Amygdala (tissue), 56 donors: ENCODE results near the gene OR2H2.

Experiments used
- DNase-seq, 56 donors: peaks; one replicate each; lab custom pipeline; 2025; lab: John Stamatoyannopoulos, UW

The OR2H2 gene

DNA sequence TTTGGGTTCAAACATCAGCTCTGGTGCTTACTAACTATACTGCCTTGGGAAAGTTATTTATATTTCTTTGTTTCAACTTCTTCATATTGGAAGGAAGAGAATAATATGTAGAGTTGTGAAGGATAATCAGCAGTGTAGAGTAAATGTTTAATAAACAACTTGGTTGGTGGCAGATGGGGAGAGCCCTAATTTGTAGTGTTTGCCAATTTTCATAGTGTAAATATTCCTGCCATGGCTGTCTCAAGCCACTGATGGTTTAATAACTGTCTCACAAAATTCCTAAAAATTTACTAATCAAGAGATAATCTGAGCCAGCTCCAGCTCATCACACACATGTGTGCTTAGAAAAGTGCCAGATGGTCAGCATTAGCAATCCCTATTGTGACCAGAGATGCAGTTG, at the start of gene OR2H2:
Gene OR2H2 (plus strand): TSS at position 301 of the 400 bp plus-strand sequence. CDS start 2,824 bp downstream, outside the sequence.
- DNase-seq = no peak

DNA sequence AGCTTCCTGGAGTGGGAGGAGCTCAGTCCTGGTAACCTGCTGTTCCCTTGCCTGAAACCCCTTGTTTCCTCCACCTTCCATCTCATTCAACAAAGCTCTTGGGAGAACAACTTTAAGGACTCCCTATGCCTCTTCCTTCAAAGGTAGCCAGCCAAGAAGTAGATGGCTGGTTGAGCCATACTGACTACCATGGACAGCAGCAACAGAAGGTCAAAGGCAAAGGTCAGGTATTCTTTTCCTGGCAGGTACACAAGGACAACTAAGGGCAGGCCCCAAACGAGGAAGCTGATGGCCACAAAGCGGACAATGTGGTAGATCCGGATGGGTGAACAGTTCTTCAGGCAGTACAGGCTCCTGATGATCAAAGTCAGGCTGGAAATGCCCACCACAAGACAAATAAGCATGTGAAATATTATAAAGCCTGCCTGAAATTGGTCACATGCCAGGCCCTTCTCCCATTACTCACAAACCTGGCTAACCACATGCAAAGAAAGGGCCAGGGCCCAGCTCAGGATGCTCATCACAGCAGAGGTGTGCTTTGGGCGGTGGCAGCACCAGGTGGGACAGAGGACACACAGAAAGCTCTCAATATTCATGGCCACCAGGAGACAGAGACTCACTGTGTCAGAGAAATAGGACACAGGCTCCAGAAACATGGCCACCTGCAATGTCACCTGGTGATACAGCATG, 47.1 kb upstream of the OR2H2 start:
- DNase-seq = no peak

- DNase-seq = no peak
Measured at GRCh38 chr6:29547573-29547972, 37.3 kb upstream of the OR2H2 start.

GRCh38 chr6:29552512-29553051, 32.3 kb upstream of the OR2H2 start:
- DNase-seq = peak in 1 of 56 donors; percentile 12

GRCh38 chr6:29553268-29554057, 31.5 kb upstream of the OR2H2 start:
- DNase-seq = peak in 5 of 56 donors; percentile 2 to 19 (median 12)

GRCh38 chr6:29554764-29555163, 30.2 kb upstream of the OR2H2 start:
- DNase-seq = no peak

DNA sequence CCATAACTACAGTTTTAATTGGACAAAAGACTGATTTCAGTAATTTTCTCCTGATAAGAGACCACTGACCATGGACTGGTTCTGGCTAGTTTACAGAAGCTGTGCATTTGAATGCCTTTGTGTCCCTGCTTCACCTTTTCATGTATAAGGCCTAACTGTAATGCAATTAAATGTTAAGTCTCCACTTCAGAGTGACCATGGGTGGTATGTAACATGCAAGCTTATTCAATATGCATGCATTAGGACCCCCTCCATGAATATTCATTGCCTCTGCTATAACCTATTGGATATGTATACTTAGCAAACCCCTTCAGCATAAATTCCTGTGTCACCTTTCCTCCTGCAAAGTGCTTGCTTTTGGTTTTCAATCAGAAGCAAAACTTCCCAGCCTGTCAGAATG, 27.6 kb upstream of the OR2H2 start:
- no peak for DNase-seq

DNA sequence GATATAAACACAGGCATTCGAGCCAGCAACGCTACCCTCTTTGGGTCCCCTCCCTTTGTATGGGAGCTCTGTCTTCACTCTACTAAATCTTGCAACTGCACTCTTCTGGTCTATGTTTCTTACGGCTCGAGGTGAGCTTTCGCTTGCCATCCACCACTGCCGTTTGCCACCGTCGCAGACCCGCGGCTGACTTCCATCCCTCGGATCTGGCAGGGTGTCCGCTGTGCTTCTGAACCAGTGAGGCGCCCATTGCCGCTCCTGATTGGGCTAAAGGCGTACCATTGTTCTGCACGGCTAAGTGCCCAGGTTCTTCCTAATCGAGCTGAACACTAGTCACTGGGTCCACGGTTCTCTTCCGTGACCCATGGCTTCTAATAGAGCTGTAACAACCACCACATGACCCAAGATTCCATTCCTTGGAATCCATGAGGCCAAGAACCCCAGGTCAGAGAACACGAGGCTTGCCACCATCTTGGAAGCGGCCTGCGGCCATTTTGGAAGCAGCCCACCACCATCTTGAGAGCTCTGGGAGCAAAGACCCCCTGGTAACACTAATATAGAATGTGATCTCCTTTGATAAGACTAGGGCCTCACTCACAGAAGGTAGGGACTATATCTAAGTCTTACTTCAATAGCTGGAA, 26.4 kb upstream of the OR2H2 start:
- no peak for DNase-seq

DNA sequence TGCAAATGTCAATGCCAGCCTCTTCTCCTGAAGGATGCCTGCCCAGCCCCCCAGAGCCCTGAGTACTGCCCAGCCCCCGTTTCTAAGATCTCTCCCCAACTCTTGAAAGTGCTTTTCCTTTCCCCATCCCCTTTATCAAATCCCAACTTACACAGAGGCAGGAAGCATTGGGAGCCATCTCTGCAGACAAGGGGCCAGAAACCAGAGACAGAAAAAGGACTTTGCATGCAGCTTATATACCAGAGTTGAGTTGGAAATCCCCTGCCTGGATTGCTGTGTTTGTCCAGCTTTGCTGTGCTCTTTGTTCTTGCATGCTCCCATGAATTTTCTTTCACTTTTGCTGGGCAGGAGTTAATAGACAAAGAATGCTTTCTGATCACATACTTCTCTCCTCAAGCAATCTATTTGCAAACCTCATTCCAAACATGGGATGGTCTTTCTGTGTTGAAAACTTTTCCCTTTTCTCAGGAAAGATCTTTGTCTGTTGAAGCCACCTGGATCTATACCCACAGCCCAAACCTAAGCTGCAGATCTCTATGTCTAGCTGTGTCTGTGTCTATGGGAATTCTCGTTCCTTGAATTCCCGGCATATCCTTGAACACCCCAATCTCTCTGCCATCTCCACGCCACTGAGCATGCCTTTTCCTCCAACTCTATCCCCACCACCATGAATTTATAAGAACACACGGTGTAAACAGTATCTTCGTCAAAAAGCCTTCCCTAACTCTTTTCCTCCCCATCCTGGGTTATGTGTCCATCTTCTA, 25.2 kb upstream of the OR2H2 start, which contains the start of gene UBD:
Gene UBD (minus strand): TSS at position 209 of the 764 bp plus-strand sequence. CDS start 31 bp downstream, at position 178.
- no peak for DNase-seq

- no peak for DNase-seq
Measured at GRCh38 chr6:29561091-29561490, 23.8 kb upstream of the OR2H2 start.

DNA sequence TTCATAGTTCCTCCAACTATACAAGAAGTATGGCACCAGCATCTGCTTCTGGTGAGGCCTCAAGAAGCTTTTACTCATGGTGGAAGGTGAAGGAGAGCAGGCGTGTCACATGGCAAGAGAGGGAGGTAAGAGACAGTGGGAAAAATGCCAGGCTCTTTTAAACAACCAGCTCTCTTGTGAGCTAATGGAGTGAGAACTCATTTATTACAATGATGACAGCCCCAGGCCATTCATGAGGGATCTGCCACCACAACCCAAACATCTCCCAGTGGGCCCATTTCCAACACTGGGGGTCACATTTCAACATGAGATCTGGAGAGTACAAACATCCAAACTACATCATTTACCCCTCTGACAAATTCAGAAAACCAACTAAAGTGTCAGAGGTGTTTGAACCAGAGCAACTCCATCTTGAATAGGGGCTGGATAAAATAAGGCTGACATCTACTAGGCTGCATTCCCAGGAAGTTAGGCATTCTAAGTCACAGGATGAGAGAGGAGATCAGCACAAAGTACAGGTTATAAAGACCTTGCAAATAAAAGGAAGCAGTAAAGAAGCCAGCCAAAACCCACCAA, 23.2 kb upstream of the OR2H2 start:
- DNase-seq = no peak

DNA sequence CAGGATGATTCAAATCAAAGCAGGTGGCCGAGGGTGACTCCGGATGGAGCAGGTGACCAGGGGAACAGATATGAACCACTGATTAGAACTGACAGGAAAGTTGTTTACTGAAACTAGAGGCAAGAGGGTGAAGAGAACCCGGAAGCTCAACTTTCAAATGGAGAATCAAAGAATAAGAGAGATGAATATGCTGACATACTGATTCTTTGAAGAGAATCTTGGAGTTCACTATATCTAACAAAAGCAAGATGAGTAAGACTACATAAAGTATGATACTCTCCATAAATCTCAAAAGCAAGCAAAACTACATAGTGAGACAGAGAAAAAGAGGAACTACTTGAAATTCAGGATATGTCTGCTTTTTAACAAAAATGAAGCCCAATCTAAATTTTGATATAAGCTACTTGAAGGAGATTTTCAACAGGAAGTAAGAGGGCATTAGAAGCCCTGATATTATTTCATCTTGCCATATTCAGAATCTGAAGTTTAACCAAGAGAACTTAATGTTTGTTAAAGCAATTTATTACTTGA, 21.4 kb upstream of the OR2H2 start:
- no peak for DNase-seq

DNA sequence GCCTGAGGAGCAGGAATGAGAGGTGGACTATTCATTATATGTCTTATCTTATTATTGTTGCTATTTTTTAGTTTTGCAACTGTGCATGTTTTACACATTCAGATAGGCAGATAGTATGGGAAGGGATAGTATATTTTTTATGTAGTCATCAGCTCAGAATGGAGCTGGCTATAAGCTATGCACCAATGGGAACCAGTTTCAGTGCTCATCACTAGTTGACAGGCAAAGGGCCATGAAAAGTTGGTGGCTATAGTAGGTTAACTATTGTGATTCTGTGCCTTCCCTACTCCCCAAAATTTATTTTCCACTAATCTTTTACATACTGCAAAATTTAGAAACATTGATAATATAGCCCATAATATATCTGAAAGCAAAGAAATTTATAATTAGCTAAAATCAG, 20.0 kb upstream of the OR2H2 start:
- DNase-seq = no peak

- no peak for DNase-seq
Measured at GRCh38 chr6:29566856-29567255, 18.1 kb upstream of the OR2H2 start.

DNA sequence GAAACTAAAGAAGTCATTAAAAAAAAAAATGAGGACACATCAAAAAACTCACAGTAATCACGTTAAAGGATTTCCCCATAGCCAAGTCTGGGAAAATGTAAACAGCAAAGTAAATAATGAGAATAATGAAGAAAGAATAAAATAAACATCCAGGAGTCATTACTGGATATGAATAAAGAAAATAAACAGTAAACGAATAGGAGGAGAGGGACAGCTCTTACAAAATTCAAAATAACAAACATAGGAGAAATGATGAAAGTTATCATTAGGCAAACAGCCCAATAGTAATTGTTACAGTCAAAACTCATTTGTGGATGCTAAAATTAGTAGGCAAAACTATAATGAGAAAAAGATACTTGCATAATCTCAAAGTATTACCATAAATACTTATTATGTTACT, 17.4 kb upstream of the OR2H2 start:
- DNase-seq = no peak

GRCh38 chr6:29567991-29568390, 16.9 kb upstream of the OR2H2 start:
- no peak for DNase-seq

GRCh38 chr6:29576056-29576455, 8.9 kb upstream of the OR2H2 start:
- DNase-seq = no peak

DNA sequence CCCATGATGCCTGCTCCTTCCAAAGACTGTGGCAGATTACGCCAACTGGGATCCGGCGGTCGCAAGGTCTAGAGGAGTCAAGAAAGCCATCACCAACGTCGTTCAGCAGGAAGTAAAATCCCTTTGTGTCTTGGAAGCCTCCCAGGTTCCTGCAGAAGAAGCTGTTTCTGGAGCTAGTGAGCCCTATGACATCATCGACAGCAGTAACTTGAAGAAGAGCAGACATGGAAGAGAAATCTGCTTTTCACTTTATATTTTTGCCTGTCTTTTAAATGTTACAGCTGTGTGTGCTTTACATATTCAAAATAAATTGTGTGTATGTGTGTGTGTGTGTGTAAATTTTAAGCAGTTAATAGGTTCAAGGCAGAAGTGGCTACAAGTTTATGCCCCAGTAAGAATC, 7.4 kb upstream of the OR2H2 start:
- DNase-seq = no peak

- peak in 12 of 56 donors; percentile 1 to 75 (median 6) for DNase-seq
Measured at GRCh38 chr6:29589423-29590048, 4.6 kb downstream of the OR2H2 start.
